HG03108 (cell line): ENCODE data around the gene PMF1.

ENCODE experiments used
- ATAC-seq: cut with Tn5 transposase; IDR thresholded peaks from one replicate; pipeline ENCODE4 v1.9.1; 2021; ENCODE audit warnings: moderate library complexity; ENCODE audit not compliant: unreplicated experiment

Gene PMF1

GRCh38 chr1:156233426-156234127 lies 20.8 kb downstream of the PMF1 start:
- no peak for ATAC-seq

DNA sequence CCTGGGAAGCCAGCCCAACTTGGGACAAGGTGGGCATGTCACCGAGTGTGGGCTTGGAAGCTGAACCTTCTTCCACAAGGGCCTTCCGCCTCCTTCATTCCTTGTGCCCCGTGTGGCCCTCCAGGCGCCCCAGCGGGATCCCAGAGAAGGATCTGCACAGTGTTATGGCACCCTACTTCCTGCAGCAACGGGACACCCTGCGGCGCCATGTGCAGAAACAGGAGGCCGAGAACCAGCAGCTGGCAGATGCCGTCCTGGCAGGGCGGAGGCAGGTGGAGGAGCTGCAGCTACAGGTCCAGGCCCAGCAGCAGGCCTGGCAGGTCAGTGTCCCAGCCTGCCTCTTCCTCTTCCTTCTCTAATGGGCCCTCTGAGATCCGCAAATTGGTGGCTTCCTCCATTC lies 23.4 kb downstream of the PMF1 start:
- ATAC-seq: no peak

- ATAC-seq: no peak
Observed at GRCh38 chr1:156238248-156238647, 25.4 kb downstream of the PMF1 start.

DNA sequence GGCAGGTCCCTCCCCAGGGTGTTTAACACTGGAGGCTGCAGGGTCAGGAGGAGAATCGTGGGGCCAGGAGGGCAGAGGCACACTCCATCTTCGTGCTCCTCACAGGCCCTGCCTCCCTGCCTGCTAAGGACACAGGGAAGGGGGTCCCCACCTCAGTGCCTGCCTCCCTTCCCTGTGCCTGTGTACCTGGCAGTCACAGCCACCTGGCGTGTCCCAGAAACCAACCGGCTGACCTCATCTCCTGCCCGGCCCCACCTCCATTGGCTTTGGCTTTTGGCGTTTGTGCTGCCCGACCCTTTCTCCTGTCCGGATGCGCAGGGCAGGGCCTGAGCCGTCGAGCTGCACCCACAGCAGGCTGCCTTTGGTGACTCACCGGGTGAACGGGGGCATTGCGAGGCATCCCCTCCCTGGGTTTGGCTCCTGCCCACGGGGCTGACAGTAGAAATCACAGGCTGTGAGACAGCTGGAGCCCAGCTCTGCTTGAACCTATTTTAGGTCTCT lies 28.6 kb downstream of the PMF1 start:
- no peak for ATAC-seq

- no peak for ATAC-seq
Observed at GRCh38 chr1:156241926-156242325, 29.1 kb downstream of the PMF1 start, which contains the start of gene BGLAP. BGLAP (plus strand) TSS chr1:156242184; CDS start chr1:156242232, 48 bp downstream.

GRCh38 chr1:156242738-156243137 lies 29.9 kb downstream of the PMF1 start:
- ATAC-seq: no peak

DNA sequence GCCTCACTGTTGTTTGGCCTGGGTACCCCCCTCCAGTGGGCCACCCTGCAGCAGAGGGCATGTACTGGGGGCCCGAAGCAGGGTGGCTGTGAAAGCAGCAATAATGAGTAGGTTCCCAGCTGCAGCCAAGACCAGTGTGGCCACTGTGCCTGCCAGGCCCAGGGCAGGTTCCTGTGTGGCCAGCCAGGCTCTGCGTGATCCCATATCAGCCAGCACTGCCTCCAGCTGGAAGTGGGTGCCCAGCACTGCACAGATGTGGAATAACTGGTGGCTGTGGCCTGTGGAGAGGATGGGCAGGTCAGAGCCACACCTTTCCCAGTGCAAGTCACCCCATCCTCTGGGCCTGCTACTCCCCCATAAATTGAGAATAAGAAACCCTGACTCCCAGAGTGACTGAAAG lies 31.3 kb downstream of the PMF1 start:
- no peak for ATAC-seq

GRCh38 chr1:156244712-156245111 lies 31.9 kb downstream of the PMF1 start:
- ATAC-seq: no peak

- no peak for ATAC-seq
Observed at GRCh38 chr1:156245451-156246232, 32.8 kb downstream of the PMF1 start.

- ATAC-seq: no peak
Observed at GRCh38 chr1:156246241-156246780, 33.5 kb downstream of the PMF1 start.

DNA sequence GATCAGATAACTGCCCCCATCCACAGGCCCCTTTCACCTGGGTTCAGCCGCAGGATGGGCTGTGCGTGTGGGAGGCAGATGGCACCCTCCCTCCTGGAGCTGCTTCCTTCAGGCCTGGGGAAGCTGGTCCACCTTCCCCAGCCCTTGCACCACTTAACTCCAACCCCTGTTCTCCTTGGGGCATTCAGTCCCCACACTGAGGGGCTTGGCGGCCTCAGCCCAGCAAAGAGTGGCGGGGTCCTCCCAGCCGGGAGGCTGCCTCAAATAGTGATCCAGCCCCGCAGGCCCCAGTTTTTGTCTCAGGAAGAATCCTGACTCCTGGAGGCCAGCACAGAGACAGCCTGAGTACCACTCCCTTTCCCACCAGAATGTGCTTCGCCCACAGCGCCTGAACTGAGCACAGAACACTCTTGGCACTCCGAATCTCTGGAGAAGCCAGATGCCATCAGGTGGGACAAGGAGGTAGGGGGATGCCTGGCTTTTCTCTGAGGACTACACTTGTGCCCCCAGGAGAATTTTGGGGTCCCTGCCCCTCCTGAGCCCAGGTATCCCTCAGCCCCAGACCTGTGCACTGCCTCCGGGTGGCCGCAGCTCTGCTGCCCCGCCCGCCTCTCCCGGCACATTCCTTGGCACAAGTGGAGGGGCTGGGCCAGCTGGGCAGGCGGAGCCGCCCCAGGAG lies 34.1 kb downstream of the PMF1 start:
- ATAC-seq: no peak

- no peak for ATAC-seq
Observed at GRCh38 chr1:156247460-156248322, 34.9 kb downstream of the PMF1 start, which contains the start of gene PAQR6. PAQR6 (minus strand) TSS chr1:156248056; CDS start chr1:156246731, 1,325 bp downstream.

DNA sequence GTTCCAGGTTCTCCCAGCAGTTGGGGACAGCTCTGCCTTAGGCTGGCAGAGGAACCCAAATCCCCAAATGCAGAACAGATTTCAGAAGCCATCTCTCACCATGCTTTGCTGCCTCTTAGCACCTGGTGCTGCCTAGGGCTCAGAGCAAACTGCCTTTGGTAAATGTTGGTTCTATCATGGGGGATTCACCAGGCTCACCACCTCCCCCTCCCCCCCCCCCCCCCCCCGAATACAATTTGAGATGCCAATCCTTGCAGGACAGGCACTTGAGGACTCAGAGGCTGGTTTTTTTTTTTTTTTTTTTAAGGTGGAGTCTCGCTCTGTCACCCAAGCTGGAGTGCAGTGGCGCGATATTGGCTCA lies 35.5 kb downstream of the PMF1 start:
- ATAC-seq: no peak

DNA sequence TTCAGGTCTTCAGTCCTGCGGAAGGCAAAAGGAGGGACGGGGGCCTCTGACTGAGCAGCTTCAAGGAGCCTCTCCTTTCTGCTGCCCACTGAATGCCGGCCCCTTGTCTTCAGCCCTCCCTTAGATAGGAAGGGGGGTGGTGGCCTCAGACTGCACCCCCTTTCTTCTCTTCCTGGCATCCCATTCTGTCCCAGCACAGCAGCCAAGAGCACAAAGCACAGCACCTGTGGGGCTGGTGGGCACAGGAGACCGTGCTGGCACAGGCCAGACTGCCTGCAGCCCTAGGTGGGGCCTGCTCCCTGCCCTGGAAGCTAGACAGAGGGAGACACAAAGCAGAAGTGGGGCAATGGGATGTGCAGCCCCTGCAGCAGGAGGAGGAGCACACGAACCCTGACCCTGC lies 36.8 kb downstream of the PMF1 start:
- no peak for ATAC-seq

DNA sequence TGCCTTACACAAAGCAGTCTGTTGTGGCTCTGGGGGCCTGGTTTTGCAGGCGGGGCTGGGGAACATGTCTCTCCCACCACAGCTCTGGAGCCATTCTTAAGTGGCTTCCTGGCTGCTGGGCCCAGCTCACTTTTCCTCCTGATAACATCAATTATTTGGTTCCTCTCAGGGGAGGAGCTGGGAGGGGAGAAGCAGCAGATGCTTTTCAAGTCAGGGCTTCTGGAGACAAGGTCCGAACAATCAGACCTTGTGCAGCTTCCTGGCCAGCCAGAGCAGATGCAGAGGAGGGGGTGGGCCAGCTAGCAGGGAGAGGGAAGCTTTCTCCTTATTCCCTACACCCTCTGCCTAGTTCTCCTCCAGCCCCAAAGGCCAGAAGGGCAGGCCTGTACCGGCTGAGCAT lies 38.7 kb downstream of the PMF1 start:
- no peak for ATAC-seq

- no peak for ATAC-seq
Observed at GRCh38 chr1:156253634-156254033, 40.8 kb downstream of the PMF1 start.

DNA sequence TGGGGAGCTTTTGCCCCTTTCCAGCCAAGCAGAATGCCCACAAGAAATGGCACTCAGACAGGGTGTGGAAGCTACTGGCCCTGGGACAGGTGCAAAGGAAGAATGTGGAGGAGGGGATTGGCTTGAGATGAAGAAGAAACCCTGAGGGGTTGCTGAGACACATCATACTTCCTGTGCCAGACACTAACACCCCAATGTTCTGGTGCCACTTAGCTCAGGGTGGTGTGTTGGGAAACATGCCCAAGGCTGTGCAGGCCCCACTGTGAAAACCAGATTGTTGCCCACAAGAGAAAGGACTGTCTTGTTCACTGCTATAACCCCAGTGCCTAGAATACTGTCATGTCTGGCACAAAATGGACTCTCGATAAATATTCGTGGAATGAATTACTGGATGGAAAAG lies 44.9 kb downstream of the PMF1 start:
- no peak for ATAC-seq

DNA sequence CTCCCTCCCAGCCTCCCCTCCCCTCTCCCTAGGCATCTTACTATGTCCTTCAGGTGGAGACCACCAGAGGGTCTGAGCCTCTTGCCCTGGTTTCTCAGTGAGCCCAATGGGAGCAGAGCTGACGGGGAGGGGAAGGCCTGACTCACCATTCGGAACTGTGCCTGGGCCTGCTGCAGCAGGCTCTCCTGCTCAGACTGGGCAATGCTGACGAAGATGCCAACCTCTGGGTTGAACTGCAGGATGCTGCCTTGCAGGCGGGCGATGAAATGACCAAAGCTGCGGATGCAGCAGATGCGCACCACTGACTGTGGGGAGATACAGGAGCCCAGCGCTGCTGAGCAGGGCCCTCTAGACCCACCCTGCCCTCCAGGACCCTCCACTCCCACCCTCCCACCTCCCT lies 46.1 kb downstream of the PMF1 start:
- ATAC-seq: no peak

GRCh38 chr1:156259805-156260204 lies 47.0 kb downstream of the PMF1 start:
- ATAC-seq: no peak

DNA sequence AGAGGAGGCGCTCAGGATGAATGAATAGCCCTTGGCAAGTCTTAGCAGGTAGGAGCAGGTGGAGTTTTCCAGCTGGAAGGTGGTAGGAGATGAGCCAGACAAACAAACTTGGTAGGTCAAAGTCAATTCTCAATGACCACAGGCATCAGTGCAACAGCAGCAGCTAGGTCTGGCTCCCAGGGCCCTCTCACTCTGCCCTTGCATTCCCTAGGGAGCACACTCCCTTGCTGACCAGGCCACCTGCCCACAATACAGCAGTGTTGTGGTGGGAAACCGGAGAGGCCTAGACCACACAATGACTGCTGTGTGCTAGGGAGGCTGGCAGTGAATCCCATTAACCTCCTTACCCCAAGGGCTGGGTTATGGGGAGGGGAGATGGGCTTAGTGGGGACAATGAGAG lies 48.1 kb downstream of the PMF1 start:
- ATAC-seq: no peak
